Lower leg skin (tissue), 3 donors: Measurements from ENCODE around the gene ATP13A4.

Source experiments
- CTCF ChIP-seq, 3 donors: fragments of 450-650 bp; IDR thresholded peaks; one replicate each; pipeline ENCODE4 v1.5.1; 2016; ENCODE audit warnings: antibody characterized with exemption in 3 of 3, mild to moderate bottlenecking in 3 of 3, moderate library complexity in 2 of 3
- POLR2A ChIP-seq, 2 donors: fragments of 450-650 bp; IDR thresholded peaks; one replicate each; pipeline ENCODE4 v1.6.1; 2016 to 2017; ENCODE audit warnings: antibody characterized with exemption in 2 of 2, mild to moderate bottlenecking in 1 of 2, moderate library complexity in 1 of 2

GRCh38 chr3:193544289-193544688, 10.4 kb downstream of the ATP13A4 start:
- TF ChIP-seq POLR2A (IDR thresholded peaks at IDR 0.05), result no peak
- no peak for TF ChIP-seq CTCF (IDR thresholded peaks at IDR 0.05)
